NCI-H187 treated with DMSO at 0.1 percent for 48 hours (cell line): ENCODE results near the gene TAMALIN.

Experiments
- DNase-seq: peaks from one replicate; lab custom pipeline; 2025; lab: John Stamatoyannopoulos, UW

The TAMALIN gene

DNA sequence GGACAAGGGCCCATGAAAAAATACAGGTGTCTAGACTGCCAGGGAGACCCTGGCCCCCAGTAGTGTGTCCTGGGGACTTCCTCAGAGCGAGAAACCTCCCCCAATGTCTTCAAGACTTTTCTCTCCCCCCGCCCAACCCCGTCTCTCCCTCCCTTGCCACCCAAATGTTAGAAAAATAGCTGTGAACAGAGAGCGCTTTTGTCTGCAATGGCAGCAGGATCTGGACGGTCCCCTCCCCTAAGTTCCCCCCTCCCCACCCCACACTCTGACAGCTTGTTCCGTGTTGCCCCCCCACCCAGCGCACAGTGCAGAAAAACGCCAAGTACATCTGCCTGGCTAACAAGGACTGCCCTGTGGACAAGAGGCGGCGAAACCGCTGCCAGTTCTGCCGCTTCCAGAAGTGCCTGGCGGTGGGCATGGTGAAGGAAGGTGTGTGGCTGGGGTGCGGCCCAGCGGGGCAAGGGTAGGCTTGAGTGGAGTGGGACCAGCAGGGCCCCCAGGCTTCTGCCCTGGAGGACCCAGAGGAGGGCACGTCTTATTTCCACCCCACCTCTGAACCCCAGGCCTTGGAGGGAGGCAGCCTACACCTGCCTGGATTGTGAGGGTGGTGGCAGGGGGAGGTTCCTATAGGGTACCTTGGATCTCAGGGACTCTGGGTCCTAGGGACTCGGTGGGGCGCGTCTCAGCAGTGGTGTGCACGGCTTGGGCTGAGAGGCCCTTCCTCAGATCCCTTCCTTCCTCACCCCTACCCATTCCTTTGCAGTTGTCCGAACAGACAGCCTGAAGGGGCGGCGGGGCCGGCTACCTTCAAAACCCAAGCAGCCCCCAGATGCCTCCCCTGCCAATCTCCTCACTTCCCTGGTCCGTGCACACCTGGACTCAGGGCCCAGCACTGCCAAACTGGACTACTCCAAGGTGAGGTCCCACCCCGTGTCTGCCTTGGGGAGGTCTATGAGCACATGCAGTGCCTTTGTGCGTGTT, 49.3 kb downstream of the TAMALIN start:
- no peak for DNase-seq

DNA sequence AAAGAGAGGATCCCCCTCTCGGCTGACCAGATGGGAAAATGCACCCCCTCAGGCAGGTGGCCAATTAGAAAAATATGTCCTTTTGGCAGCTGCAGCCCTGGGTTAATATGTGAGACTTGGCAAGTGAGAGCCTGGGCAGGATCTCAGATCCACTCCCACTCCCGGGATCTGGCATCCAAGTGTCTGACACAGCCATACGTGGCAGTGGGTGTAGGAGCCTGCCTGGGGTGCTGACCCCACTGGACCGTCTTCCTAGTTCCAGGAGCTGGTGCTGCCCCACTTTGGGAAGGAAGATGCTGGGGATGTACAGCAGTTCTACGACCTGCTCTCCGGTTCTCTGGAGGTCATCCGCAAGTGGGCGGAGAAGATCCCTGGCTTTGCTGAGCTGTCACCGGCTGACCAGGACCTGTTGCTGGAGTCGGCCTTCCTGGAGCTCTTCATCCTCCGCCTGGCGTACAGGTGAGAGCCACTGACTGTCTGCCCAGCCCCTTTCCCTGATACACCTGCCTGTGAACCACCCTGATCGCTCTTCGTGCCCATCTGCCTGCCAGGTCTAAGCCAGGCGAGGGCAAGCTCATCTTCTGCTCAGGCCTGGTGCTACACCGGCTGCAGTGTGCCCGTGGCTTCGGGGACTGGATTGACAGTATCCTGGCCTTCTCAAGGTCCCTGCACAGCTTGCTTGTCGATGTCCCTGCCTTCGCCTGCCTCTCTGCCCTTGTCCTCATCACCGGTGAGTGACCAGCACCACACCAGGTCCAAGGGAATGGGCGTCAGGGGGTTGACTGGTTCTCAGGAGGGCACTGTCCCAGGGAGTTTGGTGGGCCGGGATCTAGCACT, 50.3 kb downstream of the TAMALIN start:
- DNase-seq, result no peak

DNA sequence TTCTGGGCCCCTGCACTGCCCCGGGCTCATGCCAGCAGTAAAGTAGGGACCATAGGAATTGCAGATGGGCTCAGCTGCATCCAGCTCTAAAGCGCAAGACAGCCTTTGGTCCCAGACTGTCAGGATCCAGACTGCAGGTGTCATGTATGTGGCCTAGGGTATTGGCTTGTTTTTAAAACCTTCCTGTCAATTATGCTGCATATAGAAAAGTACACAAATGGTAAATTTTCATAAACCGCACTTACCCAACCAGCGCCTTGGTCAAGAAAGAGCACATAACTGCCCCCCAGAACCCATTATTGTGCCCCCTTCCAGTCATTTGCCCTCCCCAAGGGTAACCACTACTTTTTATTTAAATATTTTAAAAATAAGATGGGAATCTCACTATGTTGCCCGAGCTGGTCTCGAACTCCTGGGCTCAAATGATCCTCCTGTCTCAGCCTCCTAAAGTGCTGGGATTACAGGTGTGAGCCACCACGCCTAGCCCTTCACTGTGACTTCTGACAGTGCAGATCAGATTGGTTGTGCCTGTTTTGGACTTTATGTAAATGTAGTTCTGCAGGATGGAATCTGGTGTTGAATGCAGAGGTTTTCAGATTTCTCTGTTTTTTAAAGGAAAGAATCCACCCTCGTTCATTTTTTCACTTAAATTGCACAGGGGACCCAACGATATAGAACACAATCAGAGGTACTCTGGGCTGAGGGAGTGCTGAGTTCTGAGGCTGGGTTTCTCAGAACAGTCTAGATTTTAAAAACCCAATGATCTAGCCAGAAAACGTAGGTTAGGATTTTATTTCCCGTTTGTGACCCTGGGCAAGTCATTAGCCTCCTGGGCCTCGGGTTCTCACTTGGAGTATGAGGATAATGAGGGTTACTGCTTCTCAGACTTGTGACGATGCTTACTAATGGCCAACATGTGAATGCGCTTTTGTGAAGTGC, 51.2 kb downstream of the TAMALIN start:
- no peak for DNase-seq

DNA sequence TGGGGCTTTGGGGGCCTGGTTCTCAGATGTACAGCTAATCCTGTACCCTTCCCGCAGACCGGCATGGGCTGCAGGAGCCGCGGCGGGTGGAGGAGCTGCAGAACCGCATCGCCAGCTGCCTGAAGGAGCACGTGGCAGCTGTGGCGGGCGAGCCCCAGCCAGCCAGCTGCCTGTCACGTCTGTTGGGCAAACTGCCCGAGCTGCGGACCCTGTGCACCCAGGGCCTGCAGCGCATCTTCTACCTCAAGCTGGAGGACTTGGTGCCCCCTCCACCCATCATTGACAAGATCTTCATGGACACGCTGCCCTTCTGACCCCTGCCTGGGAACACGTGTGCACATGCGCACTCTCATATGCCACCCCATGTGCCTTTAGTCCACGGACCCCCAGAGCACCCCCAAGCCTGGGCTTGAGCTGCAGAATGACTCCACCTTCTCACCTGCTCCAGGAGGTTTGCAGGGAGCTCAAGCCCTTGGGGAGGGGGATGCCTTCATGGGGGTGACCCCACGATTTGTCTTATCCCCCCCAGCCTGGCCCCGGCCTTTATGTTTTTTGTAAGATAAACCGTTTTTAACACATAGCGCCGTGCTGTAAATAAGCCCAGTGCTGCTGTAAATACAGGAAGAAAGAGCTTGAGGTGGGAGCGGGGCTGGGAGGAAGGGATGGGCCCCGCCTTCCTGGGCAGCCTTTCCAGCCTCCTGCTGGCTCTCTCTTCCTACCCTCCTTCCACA, 52.0 kb downstream of the TAMALIN start:
- DNase-seq, result no peak

DNA sequence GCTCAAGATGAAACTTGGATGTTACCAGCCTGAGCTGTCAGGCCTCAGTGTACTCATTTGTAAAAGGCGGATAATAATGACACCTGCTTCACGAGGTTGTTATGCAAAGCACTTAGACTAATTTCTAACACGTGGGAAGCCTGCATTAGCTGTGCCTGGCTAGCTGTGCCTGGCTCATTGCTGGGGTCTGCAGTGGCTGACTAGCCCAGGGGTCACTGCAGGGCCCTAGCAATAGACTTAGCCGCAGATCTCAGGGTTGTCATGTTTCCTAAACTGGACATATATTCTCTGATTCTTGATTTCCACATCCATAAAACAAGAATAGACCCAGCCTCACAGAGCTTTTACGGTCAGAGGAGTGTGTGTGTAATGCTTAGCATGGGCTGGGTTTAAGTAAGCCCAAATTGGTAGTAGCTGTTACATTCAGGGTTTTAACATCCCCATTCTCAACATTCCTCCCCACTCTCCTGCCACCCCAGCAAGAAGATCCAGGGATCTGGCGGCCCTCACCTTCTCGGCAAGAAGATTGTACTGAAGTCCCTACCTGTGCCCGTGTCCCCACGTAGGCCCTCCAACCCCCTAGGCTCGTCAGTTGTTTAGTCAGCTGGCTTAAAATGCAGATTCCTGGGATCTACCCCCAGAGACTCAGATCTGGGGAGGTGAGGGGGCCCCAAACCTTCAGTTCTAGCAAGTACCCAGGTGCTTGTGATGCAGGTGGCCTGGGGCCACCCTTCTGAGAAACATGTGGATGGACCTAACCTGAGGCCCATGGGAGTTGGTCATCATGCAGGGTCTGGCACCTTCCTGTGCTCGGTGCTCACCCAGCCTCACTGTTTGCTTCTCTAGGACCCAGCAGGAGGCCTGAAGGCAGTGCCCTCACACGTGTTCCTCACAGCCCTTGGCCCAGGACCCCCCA, 53.1 kb downstream of the TAMALIN start:
- DNase-seq, result no peak

DNA sequence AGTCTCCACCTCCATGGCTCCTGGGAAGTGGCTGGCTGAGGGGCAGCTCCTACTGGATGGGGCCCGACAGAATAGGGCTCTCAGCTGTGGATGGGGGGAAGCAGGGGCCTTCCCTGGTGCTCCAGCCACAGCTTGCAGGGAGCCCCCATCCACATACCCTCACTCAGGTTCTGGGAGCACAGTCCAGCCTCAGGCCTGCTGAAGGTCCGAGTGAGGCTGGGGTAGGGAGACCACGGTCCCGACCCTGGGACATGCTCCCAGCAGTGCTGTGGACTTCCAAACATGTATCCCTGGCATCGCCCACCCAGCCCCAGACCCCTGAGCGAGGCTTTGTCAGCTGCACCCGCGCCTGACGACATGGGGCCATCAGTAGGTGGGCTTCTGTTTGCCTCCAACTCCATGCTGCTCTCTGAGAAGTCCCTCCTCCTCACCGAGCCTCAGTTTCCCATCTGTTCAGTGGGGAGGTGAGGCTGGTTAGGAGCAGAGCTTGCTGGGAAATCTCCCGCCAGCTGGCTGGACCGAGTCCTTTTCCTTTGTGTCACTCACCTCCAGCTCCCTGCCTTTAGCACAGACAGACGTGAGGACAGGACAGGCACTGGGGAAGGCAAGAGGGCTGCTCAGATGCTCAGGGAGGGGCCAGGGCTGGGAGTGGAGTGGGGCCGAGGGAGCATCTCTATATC, 53.9 kb downstream of the TAMALIN start:
- no peak for DNase-seq

DNA sequence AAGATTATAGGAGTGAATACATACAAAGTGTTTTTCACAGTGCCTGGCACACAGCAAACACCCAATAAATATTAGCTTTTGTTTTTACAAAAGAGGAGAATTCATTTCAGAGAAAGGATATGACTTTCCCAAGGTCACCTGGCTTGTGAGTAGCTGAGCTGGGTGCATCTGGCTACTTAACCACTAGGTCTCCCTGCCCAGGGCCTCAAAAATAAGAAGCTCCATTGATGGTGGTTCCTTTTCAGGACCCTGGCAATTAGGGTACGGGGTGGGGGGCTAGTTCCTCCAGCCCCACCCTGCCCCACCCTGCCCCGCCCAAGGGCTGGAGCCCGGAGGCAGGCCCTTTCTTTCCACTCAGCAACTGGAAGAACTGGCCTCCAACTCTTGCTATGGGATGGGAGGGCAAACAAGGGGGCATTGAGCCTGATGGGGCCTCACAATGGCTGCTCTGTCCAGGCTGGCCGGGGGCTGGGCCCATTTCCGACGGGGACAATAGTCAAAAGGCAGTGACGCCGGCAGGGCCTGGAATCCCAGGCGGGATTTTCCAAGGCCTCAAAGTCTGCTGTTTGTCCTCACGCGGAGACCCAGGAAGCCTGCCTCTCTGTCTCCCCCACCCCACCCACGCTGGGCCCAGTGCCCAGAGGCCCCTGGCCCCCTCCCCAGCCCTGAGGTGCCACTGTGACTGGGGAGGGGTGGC, 54.9 kb downstream of the TAMALIN start:
- no peak for DNase-seq

DNA sequence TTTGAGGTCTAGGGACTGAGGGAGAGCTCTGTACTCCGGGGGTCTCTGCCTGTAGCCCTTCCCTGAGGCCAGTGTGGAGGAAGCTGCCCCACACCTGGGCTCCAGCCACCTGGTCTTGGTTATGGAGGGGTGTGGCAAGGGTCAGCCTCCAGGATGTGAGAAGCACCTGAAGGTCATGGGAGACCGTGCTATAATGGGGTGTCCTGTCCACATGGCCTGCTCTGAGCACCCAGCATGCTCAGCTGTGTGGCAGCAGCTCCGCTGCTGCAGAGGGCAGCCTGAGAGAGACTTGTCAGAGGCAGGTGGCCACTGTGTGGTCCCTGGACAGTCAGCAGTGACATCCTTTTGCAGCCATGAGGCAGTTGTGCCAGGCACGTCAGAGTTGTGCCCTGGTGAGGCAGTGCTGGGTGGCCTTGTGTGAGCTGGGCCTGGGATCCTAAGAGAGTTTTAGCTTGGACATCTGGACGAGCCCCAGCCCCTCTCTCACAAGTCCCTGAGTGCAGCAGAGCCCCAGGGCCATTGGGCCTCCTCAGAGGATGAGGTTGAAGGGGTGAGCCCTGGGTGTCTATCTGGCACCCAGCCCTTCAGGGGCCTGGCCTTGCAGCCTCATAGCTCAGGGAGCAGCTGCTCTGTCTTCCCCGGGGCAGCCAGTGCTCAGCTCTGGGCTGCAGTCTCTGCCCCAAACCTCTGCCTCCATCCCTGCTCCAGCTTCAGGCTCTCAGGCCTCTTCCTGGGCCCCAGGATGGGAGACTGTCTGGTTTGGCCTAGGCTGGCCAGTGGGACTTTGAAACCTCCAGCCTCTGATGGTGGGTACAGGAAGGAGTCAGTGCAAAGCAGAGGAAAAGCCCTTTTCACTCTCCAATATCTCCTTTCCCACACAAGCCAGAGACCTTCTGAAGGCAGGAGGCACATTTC, 55.7 kb downstream of the TAMALIN start:
- no peak for DNase-seq

DNA sequence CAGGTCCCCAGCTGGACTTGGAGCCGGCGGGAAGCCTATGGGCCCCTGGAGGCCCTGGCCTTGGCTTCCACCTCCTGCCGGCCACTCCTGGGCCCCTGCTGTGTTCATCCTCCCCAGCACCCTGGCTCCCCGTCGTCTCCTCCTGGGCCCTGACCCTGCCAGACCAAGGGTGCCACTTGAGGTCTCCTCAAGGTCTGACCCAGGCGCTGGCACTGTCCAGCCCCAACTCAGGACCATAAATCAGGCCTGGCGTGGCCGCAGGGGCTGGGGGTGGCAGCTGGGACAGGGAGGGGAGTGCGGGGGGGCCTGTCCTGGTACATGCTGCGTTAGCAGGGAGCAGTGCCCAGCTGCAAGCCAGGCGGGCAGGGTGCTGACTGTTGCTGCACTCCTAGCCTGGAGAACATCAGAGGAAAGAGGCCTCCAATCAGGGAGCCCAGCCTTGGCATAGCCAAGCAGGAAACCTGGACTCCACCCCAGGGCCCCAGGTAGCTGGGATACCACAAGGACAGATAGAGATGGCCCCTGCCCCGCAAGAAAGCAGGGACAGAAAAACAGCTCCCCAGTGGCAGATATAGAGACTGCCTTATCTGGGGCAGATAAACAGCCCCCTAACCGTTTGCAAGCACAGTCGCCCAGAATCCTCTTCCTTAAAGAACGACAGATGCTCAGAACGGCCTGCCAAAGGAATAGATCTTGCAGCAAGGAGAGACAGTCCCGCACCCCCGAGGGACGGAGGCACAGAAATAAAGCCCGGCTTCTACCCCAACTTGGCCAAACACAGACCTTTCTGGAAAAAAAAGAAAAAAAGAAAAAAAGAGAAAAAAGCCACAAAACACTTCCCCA, 56.6 kb downstream of the TAMALIN start:
- no peak for DNase-seq

DNA sequence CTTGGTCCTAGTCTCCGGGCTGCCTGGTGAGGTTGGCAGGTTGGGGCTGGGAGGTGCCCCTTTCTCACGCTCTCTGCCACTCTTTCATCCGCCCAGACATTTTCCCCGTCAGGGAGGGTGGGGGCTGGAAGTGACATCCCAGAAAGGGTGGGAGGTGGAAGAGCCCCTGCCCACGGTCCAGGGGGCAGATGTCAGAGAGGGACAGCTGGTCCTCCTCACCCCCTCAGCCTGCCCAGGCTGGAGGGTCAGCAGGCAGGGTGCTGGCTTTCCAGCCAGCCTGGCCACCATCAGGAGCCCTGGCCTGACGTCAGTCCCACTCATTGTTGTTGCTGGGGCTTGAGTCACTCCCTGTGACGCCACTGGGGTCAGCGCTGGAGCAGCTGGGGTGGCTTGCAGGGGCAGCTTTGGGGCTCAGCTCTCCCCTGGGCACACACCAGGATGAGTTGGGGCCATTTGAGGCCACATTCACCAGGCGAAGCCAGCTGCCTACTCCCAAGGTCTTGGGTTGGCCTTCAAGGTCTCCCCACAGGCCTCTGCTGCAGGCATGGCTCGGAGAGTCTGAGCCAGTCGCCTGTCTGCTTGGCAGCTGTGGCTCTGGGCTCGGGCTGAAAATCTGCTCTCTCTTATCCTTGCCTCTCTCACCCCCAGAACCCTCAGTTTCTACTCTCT, 57.4 kb downstream of the TAMALIN start:
- no peak for DNase-seq
